ENCODE results near the gene SP1. TPM values are rescaled to one million over a fixed set of nuclear protein-coding genes. Genes with fewer than 3 reads are reported as not detected.

Gene SP1
- total RNA-seq, 1 donor from 2014 or later: 34.8 TPM

DNA sequence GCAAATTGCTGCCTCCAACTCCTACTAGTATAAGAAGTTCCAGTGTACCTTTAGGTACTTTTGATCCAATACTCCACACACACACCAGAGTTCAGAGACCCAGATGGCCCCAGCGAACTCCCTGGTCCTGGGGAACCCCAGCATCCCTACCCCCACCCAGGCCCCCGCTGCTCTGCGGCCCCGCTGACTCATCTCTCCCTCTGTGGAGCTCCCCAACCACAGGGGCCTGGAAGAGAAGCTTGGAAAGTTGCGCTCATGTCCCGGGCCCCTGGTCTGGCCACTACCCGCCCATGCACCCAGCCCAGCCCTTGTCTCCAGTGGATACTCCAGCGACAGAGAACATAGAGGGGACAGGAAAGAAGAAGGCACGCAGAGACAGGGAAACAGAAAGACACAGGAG is 39.6 kb upstream of the SP1 start:
- peaks cover 6% of the 10 kb centered on the region for H3K9me3 Mint-ChIP-seq (ENCODE audit: unreplicated experiment)
- no peaks in the 10 kb centered on the region for H3K36me3 Mint-ChIP-seq (ENCODE audit: unreplicated experiment)
- TF ChIP-seq, protein P1, sequence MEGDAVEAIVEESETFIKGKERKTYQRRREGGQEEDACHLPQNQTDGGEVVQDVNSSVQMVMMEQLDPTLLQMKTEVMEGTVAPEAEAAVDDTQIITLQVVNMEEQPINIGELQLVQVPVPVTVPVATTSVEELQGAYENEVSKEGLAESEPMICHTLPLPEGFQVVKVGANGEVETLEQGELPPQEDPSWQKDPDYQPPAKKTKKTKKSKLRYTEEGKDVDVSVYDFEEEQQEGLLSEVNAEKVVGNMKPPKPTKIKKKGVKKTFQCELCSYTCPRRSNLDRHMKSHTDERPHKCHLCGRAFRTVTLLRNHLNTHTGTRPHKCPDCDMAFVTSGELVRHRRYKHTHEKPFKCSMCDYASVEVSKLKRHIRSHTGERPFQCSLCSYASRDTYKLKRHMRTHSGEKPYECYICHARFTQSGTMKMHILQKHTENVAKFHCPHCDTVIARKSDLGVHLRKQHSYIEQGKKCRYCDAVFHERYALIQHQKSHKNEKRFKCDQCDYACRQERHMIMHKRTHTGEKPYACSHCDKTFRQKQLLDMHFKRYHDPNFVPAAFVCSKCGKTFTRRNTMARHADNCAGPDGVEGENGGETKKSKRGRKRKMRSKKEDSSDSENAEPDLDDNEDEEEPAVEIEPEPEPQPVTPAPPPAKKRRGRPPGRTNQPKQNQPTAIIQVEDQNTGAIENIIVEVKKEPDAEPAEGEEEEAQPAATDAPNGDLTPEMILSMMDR (IDR thresholded peaks at IDR 0.05; ENCODE audit: partially characterized antibody, unreplicated experiment): no peak
- H3K27me3 Mint-ChIP-seq (ENCODE audit: unreplicated experiment): peaks cover 2% of the 10 kb centered on the region
- no peak overlapping the region for H3K27ac Mint-ChIP-seq (ENCODE audit: unreplicated experiment)
- no peak for DNase-seq
- H3K4me3 Mint-ChIP-seq (ENCODE audit: unreplicated experiment): no peak overlapping the region
- peaks cover 8% of the 10 kb centered on the region for H3K4me1 Mint-ChIP-seq (ENCODE audit: low read depth, unreplicated experiment)

DNA sequence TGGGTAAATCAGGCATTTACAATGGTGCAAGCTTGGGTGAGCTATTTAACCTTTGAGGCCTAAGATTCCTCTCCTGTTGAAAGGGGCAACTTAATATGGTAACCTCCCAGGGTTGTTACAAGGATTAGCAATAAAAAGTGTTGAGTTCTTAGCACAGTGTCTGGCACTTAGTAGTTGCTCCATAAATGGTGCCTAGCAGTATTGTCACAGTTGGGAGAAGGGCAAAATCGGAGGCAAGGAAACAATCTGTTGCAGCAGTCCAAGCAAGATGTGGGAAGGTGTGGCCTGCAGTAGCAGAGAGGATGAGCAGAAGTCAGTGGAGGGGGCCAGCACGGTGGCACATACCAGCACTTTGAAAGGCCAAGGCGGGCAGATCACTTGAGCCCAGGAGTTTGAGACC is 36.5 kb upstream of the SP1 start:
- no peak overlapping the region for H3K27ac Mint-ChIP-seq (ENCODE audit: unreplicated experiment)
- TF ChIP-seq, protein P1 (IDR thresholded peaks at IDR 0.05; ENCODE audit: partially characterized antibody, unreplicated experiment): no peak
- no peak for DNase-seq
- H3K36me3 Mint-ChIP-seq (ENCODE audit: unreplicated experiment): no peaks in the 10 kb centered on the region
- peaks cover 5% of the 10 kb centered on the region for H3K9me3 Mint-ChIP-seq (ENCODE audit: unreplicated experiment)
- peak overlapping the region; percentile 50 for H3K4me3 Mint-ChIP-seq (ENCODE audit: unreplicated experiment)
- peaks cover 3% of the 10 kb centered on the region for H3K27me3 Mint-ChIP-seq (ENCODE audit: unreplicated experiment)
- peaks cover 5% of the 10 kb centered on the region for H3K4me1 Mint-ChIP-seq (ENCODE audit: low read depth, unreplicated experiment)

DNA sequence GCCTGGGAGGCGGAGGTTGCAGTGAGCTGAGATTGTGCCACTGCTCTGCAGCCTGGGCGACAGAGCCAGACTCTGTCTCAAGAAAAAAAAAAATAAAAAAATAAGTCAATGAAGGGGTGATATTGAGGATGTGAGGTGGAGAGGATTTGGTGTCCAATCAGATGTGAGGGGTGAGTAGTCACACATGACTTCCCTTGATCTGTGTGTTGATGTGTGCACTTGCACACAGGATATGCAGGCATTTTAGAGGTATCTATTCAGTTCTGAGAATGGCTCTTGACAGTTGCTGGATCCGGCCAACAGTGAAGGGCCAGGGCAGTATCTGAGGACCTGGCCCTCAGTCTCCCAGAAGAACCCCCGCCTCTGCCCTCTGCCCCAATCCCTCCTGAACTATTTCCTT is 36.0 kb upstream of the SP1 start:
- Mint-ChIP-seq H3K27me3 (ENCODE audit: unreplicated experiment) (peaks cover 3% of the 10 kb centered on the region), H3K9me3 (ENCODE audit: unreplicated experiment) (peaks cover 7% of the 10 kb centered on the region), H3K4me1 (ENCODE audit: low read depth, unreplicated experiment) (peaks cover 5% of the 10 kb centered on the region), H3K4me3 (ENCODE audit: unreplicated experiment) (peak overlapping the region; percentile 61), H3K36me3 (ENCODE audit: unreplicated experiment) (no peaks in the 10 kb centered on the region), H3K27ac (ENCODE audit: unreplicated experiment) (no peak overlapping the region)
- DNase-seq: no peak
- TF ChIP-seq, protein P1 (IDR thresholded peaks at IDR 0.05; ENCODE audit: partially characterized antibody, unreplicated experiment): no peak

DNA sequence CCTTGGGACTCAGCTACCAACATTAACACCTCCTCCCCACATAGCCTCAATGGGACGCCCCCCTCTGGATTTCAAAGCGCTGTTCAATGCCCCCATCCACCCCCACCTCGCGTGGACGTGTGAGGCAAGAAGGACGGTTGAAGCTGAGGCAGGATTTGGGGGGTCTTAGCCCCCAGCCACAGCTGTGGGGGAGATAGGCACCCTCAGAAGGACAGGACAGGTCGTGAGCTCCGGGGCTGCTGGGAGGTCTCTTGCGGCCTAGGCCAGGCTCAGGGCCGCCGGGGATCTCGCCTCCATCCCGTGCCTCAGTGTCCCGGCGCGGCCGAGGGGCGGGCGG is 35.5 kb upstream of the SP1 start:
- H3K4me3 Mint-ChIP-seq (ENCODE audit: unreplicated experiment): peak overlapping the region; percentile 61
- peaks cover 3% of the 10 kb centered on the region for H3K27me3 Mint-ChIP-seq (ENCODE audit: unreplicated experiment)
- H3K9me3 Mint-ChIP-seq (ENCODE audit: unreplicated experiment): peaks cover 7% of the 10 kb centered on the region
- H3K4me1 Mint-ChIP-seq (ENCODE audit: low read depth, unreplicated experiment): peaks cover 5% of the 10 kb centered on the region
- H3K36me3 Mint-ChIP-seq (ENCODE audit: unreplicated experiment): no peaks in the 10 kb centered on the region
- no peak overlapping the region for H3K27ac Mint-ChIP-seq (ENCODE audit: unreplicated experiment)
- no peak for DNase-seq
- TF ChIP-seq, protein P1 (IDR thresholded peaks at IDR 0.05; ENCODE audit: partially characterized antibody, unreplicated experiment): no peak

DNA sequence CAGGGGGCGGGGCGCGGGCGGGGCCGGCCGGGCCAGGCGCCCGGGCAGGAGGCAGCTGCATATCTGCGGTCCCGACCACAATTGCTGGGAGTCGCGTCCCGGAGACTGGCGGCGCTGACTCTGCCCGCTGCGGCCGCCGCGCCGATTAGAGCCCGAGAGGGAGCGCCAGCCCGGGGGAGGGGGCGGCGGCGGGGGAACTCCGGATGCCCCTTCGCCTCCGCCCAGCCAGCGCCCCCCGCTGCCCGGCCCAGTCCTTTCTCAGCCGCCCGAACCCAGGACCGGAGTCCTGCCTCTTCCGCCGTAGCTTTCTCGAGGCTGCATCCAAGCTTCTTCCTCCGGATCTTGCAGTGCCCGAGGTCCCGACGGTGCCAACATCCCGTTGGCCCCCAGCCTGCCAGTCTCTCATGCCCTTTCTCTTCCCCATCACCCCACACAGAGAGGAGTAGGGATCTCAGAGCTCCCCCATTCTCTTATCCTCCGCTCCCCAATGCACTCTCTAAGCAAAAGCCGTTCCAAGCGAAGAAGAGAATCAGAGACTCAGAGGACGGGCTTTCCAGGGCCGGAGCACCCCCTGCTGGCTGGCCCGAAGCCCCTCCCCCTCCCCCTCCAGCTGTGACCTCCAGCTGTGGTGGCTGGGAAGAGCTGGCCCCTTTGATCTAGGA is 35.0 kb upstream of the SP1 start:
- H3K4me1 Mint-ChIP-seq (ENCODE audit: low read depth, unreplicated experiment): peaks cover 5% of the 10 kb centered on the region
- peak overlapping the region; percentile 99 for H3K4me3 Mint-ChIP-seq (ENCODE audit: unreplicated experiment)
- no peaks in the 10 kb centered on the region for H3K36me3 Mint-ChIP-seq (ENCODE audit: unreplicated experiment)
- H3K27ac Mint-ChIP-seq (ENCODE audit: unreplicated experiment): no peak overlapping the region
- peak; percentile 82 for DNase-seq
- peaks cover 3% of the 10 kb centered on the region for H3K27me3 Mint-ChIP-seq (ENCODE audit: unreplicated experiment)
- peaks cover 7% of the 10 kb centered on the region for H3K9me3 Mint-ChIP-seq (ENCODE audit: unreplicated experiment)
- TF ChIP-seq, protein P1 (IDR thresholded peaks at IDR 0.05; ENCODE audit: partially characterized antibody, unreplicated experiment): no peak
